HL-60 (cell line): ENCODE data around the gene TLR8.

Experiments
- DNase-seq, 2 experiments: peaks; one replicate each; pipeline ENCODE4 v3.0.0-alpha.2; 2010 to 2020; ENCODE audit warnings: low read depth in 1 of 2, low spot score in 1 of 2
- H3K27ac ChIP-seq: fragments of 250-450 bp; sonication (Bioruptor Pico); replicated peaks from 2 replicates; pipeline ENCODE4 v1.5.1; 2020; ENCODE audit warnings: mild to moderate bottlenecking, moderate library complexity
- H3K27me3 ChIP-seq: fragments of 250-450 bp; sonication (Bioruptor Pico); 2 replicates; pipeline ENCODE4 v1.5.1; 2021; ENCODE audit warnings: mild to moderate bottlenecking, moderate library complexity; ENCODE audit not compliant: insufficient read depth, poor library complexity, severe bottlenecking
- H3K4me3 ChIP-seq: replicated peaks from 2 replicates; pipeline ENCODE4 v1.5.1; 2011; ENCODE audit warnings: mild to moderate bottlenecking, control low read depth, low read length; ENCODE audit not compliant: insufficient read depth
- CTCF ChIP-seq: IDR thresholded peaks from one replicate; pipeline ENCODE4 v1.5.1; 2011; ENCODE audit warnings: low read length, control low read depth, inconsistent platforms; ENCODE audit not compliant: insufficient read depth
- GABPA ChIP-seq: IDR thresholded peaks from 2 replicates; pipeline ENCODE4 v1.6.1; 2012; ENCODE audit warnings: low read depth
- POLR2AphosphoS5 ChIP-seq: IDR thresholded peaks from 2 replicates; pipeline ENCODE4 v1.6.1; 2012; ENCODE audit warnings: low read depth
- REST ChIP-seq: IDR thresholded peaks from 2 replicates; pipeline ENCODE4 v1.6.1; 2012; ENCODE audit warnings: low read depth; ENCODE audit not compliant: insufficient replicate concordance
- SPI1 ChIP-seq: IDR thresholded peaks from 2 replicates; pipeline ENCODE4 v1.6.1; 2012; ENCODE audit warnings: low read depth, mild to moderate bottlenecking, borderline replicate concordance
- long read RNA-seq: library from polyadenylated mRNA; unstranded; transcript quantifications from one replicate; pipeline ENCODE4 v2.0.0, GENCODE V29; 2020

The TLR8 gene
- long read RNA-seq = 0 reads

- no peak within 1 kb of the TSS; the same call in 1 of the 2 replicates for H3K27ac ChIP-seq
- DNase-seq = peak; percentile 41 to 53
- H3K4me3 ChIP-seq = peak within 1 kb of the TSS; percentile 37
- no peaks in the 10 kb centered on the region for H3K27me3 ChIP-seq
- TF ChIP-seq POLR2AphosphoS5 (no peak), SPI1 (peak; percentile 28; the same call in 1 of the 2 replicates)
These were observed at the start of gene TLR8 for GRCh38 chrX:12906046-12906761. TLR8 (plus strand) TSS chrX:12906620; CDS start chrX:12906707, 87 bp downstream.

GRCh38 chrX:12865359-12865758, 41.1 kb upstream of the TLR8 start:
- no peak overlapping the region for H3K4me3 ChIP-seq
- no peak for TF ChIP-seq SPI1
- TF ChIP-seq REST = no peak
- TF ChIP-seq CTCF = no peak
- no peak for TF ChIP-seq GABPA
- no peak for TF ChIP-seq POLR2AphosphoS5
- H3K27me3 ChIP-seq = no peaks in the 10 kb centered on the region
- H3K27ac ChIP-seq = no peak overlapping the region
- DNase-seq = peak in 1 of 2 experiments; percentile 28

- Histone ChIP-seq H3K4me3 (no peak within 1 kb of the TSS), H3K27ac (no peak within 1 kb of the TSS), H3K27me3 (no peaks in the 10 kb centered on the region)
- DNase-seq = no peak
- TF ChIP-seq SPI1 (no peak), GABPA (no peak), REST (no peak), POLR2AphosphoS5 (no peak), CTCF (no peak)
These were observed 39.7 kb upstream of the TLR8 start, which contains the start of gene TLR7 for GRCh38 chrX:12866451-12867377. TLR7 (plus strand) TSS chrX:12867072; CDS start chrX:12867579, 507 bp downstream.

- DNase-seq = peak in 1 of 2 experiments; percentile 49
- H3K27ac ChIP-seq = no peak overlapping the region
- TF ChIP-seq POLR2AphosphoS5 (no peak), SPI1 (no peak), GABPA (no peak), CTCF (no peak), REST (no peak)
- no peaks in the 10 kb centered on the region for H3K27me3 ChIP-seq
- H3K4me3 ChIP-seq = no peak overlapping the region
These were observed 38.7 kb upstream of the TLR8 start for GRCh38 chrX:12867685-12868084.
